ENCODE results near the gene FZR1. TPM values are rescaled to one million over a fixed set of nuclear protein-coding genes. Genes with fewer than 3 reads are reported as not detected.

The FZR1 gene
- total RNA-seq, 4 donors from 2014 or later: 45.1 to 51.1 (median 47.9) TPM

DNA sequence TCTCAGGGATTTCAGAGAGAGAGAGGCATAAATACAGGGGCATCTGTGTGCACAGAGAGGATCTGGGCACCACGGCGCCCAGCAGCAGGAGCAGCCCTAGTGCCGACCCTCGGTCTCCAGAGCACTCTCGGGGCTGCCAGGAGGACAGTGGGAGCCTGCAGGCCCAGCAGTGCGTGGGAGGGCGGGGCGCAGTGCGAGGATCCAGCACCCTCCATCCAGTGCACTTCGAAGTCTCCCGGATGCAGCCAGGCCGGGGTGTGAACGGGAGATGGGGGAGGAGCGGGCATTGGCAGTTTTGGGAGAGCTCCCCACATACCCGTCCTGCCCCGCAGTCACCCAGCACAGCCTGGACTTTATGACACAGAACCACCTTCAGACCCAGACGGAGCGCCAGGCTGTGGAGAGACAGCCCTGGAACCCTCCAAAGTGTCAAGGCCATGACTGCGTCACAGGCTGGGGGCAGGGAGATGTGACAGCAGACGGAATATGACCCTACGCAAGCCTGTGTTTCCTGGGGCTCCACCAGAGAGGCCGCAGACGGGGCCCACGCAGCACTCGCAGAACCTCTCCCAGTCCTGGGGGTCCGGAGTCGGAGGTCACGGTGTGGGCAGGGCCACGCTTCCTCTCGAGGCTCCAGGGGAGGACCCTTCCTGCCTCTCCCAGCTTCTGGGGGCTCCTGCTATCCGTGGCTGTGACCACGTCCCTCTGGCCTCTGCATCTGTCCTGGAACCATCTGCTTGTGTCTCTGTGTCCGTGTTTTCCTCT lies 18.1 kb downstream of the FZR1 start:
- DNase-seq (ENCODE audit: low spot score in 2 of 2): peak in 1 of 2 donors; percentile 50
- peaks cover 70% of the 10 kb centered on the region for H3K36me3 ChIP-seq
- peaks cover 19% of the 10 kb centered on the region for H3K4me1 ChIP-seq
- no peaks in the 10 kb centered on the region for H3K27me3 ChIP-seq
- TF ChIP-seq POLR2A (IDR thresholded peaks at IDR 0.05): no peak
- no peak for TF ChIP-seq EP300 (IDR thresholded peaks at IDR 0.05)
- no peak for TF ChIP-seq POLR2AphosphoS5 (IDR thresholded peaks at IDR 0.05)
- TF ChIP-seq, protein P1, sequence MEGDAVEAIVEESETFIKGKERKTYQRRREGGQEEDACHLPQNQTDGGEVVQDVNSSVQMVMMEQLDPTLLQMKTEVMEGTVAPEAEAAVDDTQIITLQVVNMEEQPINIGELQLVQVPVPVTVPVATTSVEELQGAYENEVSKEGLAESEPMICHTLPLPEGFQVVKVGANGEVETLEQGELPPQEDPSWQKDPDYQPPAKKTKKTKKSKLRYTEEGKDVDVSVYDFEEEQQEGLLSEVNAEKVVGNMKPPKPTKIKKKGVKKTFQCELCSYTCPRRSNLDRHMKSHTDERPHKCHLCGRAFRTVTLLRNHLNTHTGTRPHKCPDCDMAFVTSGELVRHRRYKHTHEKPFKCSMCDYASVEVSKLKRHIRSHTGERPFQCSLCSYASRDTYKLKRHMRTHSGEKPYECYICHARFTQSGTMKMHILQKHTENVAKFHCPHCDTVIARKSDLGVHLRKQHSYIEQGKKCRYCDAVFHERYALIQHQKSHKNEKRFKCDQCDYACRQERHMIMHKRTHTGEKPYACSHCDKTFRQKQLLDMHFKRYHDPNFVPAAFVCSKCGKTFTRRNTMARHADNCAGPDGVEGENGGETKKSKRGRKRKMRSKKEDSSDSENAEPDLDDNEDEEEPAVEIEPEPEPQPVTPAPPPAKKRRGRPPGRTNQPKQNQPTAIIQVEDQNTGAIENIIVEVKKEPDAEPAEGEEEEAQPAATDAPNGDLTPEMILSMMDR (IDR thresholded peaks at IDR 0.05): no peak
- H3K27ac ChIP-seq: no peak overlapping the region
- no peak overlapping the region for H3K4me3 ChIP-seq
- WGBS: 93% methylated on average over 28 of the region's 33 CpGs
- no peaks in the 10 kb centered on the region for H3K9me3 ChIP-seq

DNA sequence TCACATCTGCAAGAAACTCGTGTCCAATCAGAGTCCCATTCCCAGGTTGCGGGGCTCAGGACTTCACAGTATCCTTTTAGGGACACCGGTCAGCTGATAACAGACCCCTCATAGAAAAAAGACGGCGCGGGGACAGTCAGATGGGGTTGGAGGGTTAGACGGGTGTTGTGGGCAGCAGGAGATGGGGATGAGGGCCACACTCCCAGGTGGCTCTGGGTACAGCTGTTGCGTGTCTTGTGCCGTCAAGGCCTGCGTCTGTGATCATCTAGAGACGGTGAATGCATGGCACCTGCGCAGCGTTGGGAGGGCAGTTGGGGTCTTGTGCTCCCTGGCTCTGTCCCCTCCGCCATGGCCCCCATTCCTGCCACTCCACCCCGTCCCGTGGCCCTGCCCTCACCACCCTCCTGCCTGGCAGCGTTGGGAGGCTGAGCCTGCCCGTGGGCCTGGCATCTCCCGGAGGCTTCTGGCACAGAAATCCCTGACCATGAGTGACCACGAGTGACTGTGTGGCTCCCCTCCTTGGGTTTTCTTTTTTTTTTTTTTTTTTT lies 18.9 kb downstream of the FZR1 start:
- H3K27ac ChIP-seq: no peak overlapping the region
- DNase-seq (ENCODE audit: low spot score in 2 of 2): no peak
- H3K9me3 ChIP-seq: no peaks in the 10 kb centered on the region
- TF ChIP-seq, protein P1 (IDR thresholded peaks at IDR 0.05): no peak
- TF ChIP-seq POLR2AphosphoS5 (IDR thresholded peaks at IDR 0.05) (no peak), EP300 (IDR thresholded peaks at IDR 0.05) (no peak), POLR2A (IDR thresholded peaks at IDR 0.05) (no peak)
- H3K27me3 ChIP-seq: no peaks in the 10 kb centered on the region
- peaks cover 63% of the 10 kb centered on the region for H3K36me3 ChIP-seq
- WGBS: 95% methylated on average over 20 of the region's 20 CpGs
- H3K4me3 ChIP-seq: no peak overlapping the region
- peaks cover 17% of the 10 kb centered on the region for H3K4me1 ChIP-seq

DNA sequence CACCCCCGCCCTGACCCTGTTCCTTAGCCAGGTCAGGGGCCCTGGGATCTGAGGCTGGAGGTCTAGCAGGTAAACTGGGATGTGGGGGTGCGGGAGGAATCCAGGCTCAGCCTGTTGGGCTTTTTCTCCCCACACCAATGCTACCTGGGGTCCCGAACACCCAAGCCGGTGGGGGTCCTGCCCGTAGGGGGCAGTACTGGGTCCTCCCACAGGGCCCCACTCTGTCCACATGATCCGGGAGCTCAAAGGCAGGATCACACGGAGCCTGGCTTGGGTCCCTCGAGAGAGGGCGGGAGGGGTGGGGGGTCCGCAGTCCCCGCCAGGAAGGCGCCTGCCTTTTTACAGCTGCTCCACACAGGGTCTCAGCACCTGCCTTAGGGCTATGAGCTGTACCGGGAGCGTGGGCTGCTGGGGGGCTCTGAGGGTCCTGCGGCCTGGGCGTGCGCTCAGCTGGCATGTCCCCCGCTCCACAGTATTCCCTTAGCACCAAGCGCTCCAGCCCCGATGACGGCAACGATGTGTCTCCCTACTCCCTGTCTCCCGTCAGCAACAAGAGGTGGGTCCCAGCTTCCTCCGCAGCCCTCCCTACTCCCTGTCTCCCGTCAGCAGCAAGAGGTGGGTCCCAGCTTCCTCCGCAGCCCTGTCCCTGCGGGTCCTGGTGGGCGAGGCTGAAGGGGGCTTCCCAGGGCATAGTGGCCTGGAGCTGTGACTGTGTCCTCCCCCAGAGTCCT lies 20.6 kb downstream of the FZR1 start:
- H3K36me3 ChIP-seq: peaks cover 76% of the 10 kb centered on the region
- no peaks in the 10 kb centered on the region for H3K9me3 ChIP-seq
- TF ChIP-seq, protein P1 (IDR thresholded peaks at IDR 0.05): no peak
- no peak for TF ChIP-seq POLR2A (IDR thresholded peaks at IDR 0.05)
- no peak for TF ChIP-seq EP300 (IDR thresholded peaks at IDR 0.05)
- WGBS: 76% methylated on average over 5 of the region's 28 CpGs
- H3K27me3 ChIP-seq: no peaks in the 10 kb centered on the region
- H3K27ac ChIP-seq: no peak overlapping the region
- DNase-seq (ENCODE audit: low spot score in 2 of 2): peak in 1 of 2 donors; percentile 50
- H3K4me3 ChIP-seq: no peak overlapping the region
- no peaks in the 10 kb centered on the region for H3K4me1 ChIP-seq

DNA sequence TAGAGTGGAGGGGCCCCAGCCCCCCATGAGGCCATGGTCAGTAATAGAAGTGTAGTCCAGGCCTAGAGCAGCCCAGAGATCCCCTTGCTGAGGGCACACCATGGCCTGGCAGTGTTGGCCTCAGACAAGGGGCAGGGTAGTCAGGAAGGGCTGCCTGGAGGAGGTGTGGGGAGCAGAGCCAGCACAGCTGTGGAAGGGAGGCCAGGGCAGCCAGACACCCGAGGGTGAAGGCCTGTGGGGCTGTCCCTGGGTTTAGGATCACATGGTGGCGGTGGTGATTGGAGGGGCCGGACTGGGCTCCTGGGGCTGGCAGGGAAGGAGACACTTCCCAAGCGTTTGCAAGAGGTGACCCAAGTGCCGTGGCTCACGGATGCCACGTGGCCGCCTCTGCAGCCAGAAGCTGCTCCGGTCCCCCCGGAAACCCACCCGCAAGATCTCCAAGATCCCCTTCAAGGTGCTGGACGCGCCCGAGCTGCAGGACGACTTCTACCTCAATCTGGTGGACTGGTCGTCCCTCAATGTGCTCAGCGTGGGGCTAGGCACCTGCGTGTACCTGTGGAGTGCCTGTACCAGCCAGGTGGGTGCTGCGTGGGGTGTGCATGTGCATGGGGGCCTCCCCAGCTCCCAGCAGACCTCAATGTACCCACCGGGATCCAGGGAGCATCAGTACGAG lies 21.3 kb downstream of the FZR1 start:
- Histone ChIP-seq H3K4me3 (no peak overlapping the region), H3K9me3 (no peaks in the 10 kb centered on the region), H3K36me3 (peaks cover 79% of the 10 kb centered on the region), H3K4me1 (no peaks in the 10 kb centered on the region), H3K27me3 (no peaks in the 10 kb centered on the region), H3K27ac (no peak overlapping the region)
- TF ChIP-seq, protein P1 (IDR thresholded peaks at IDR 0.05): no peak
- 96% methylated on average over 6 of the region's 21 CpGs for WGBS
- no peak for DNase-seq (ENCODE audit: low spot score in 2 of 2)

DNA sequence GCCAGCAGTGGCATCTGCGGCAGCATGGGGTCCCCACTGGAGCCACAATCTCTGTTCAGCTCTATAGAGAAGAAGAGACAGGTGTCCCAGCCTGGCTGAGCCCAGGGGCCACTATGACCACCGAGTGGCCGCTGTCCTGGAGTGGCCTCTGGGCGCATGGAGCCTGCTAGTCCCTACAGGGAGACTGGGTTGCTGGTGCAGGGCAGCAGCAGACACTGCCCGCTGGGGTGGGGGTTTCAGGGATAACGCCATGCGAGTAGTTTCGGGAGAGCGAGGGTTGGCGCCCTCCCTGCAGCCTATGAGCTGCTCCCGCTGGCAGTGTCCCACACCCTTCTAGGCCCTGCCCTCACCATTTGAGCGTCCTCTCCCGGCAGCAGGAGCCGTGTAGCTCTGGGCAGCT lies 22.0 kb downstream of the FZR1 start:
- 100% methylated on average over 4 of the region's 14 CpGs for WGBS
- peaks cover 79% of the 10 kb centered on the region for H3K36me3 ChIP-seq
- TF ChIP-seq POLR2AphosphoS5 (IDR thresholded peaks at IDR 0.05) (no peak), POLR2A (IDR thresholded peaks at IDR 0.05) (no peak), EP300 (IDR thresholded peaks at IDR 0.05) (no peak)
- TF ChIP-seq, protein P1 (IDR thresholded peaks at IDR 0.05): no peak

More for the DNA sequence above, 22.0 kb downstream of the FZR1 start:
- H3K4me3 ChIP-seq: no peak overlapping the region
- H3K27ac ChIP-seq: no peak overlapping the region
- no peak for DNase-seq (ENCODE audit: low spot score in 2 of 2)
- H3K4me1 ChIP-seq: no peaks in the 10 kb centered on the region
- no peaks in the 10 kb centered on the region for H3K9me3 ChIP-seq
- no peaks in the 10 kb centered on the region for H3K27me3 ChIP-seq

All from suprapubic skin (tissue), 4 donors.